B cell (primary cell): ENCODE results near the gene ALDH1B1. TPM values are rescaled to one million over a fixed set of nuclear protein-coding genes. Genes with fewer than 3 reads are reported as not detected.

ENCODE experiments used
- ATAC-seq: fragments of 200-7000 bp; cut with Tn5 transposase; one replicate; pipeline ENCODE4 v1.10.0; 2021; ENCODE audit warnings: low read depth, mild to moderate bottlenecking, moderate number of reproducible peaks, moderate library complexity
- CTCF ChIA-PET: fragments of 350-600 bp; sonication (Branson Sonifier 250); formaldehyde crosslinking; loops from one replicate; lab custom pipeline; 2021; ENCODE audit warnings: antibody characterized with exemption, inconsistent platforms; lab: Charles Lee
- POLR2A ChIA-PET: fragments of 350-600 bp; sonication (Branson Sonifier 250); formaldehyde crosslinking; loops from one replicate; lab custom pipeline; 2021; ENCODE audit warnings: antibody characterized with exemption; lab: Charles Lee
- DNase-seq: peaks from one replicate; pipeline ENCODE4 v3.0.0; 2013
- H2AFZ ChIP-seq: 2 replicates; pipeline ENCODE4 v1.6.1; 2012; ENCODE audit warnings: mild to moderate bottlenecking, low read depth, low read length; ENCODE audit not compliant: insufficient read depth, poor library complexity, severe bottlenecking
- H3K27ac ChIP-seq, 2 donors: 1 replicate in 1 of 2; 2 replicates in 1 of 2; pipeline ENCODE4 v1.5.1; 2012 to 2013; ENCODE audit warnings: low read length in 2 of 2, mild to moderate bottlenecking in 2 of 2, moderate library complexity in 1 of 2
- H3K27me3 ChIP-seq, 4 experiments: fragments of 200-600 bp in 1 of 4; sonication (generic) in 1 of 4; replicated peaks in 1 of 4; 1 replicate in 2 of 4; 2 replicates in 2 of 4; pipeline versions ENCODE4 v1.6.1 to v1.7.0; 2013 to 2016; ENCODE audit warnings: low read length in 3 of 4, mild to moderate bottlenecking in 2 of 4, mixed read lengths in 1 of 4, moderate library complexity in 1 of 4; ENCODE audit not compliant: insufficient read depth in 4 of 4, control insufficient read depth in 3 of 4; ENCODE audit errors: control extremely low read depth in 1 of 4
- H3K36me3 ChIP-seq, 2 experiments: replicated peaks in 1 of 2; 1 replicate in 1 of 2; 2 replicates in 1 of 2; pipeline versions ENCODE4 v1.6.1 to v1.7.1; 2013; ENCODE audit warnings: low read length in 1 of 2; ENCODE audit not compliant: insufficient read depth in 2 of 2, control insufficient read depth in 1 of 2; ENCODE audit errors: control extremely low read depth in 1 of 2, extremely low read depth in 1 of 2
- H3K4me1 ChIP-seq, 2 donors: fragments of 200-600 bp in 1 of 2; sonication (generic) in 1 of 2; 1 replicate in 1 of 2; 2 replicates in 1 of 2; pipeline versions ENCODE4 v1.5.1 to v1.6.1; 2013 to 2017; ENCODE audit warnings: low read length in 2 of 2; ENCODE audit not compliant: control insufficient read depth in 2 of 2, insufficient read depth in 2 of 2
- H3K4me2 ChIP-seq: replicated peaks from 2 replicates; pipeline ENCODE3; 2012; ENCODE audit warnings: mild to moderate bottlenecking, low read depth, low read length; ENCODE audit not compliant: poor library complexity, severe bottlenecking
- H3K4me3 ChIP-seq, 5 experiments: fragments of 200-600 bp in 1 of 5; sonication (generic) in 1 of 5; 1 replicate in 3 of 5; 2 replicates in 2 of 5; pipeline versions ENCODE4 v1.5.1 to v1.7.0; 2011 to 2016; ENCODE audit warnings: low read length in 4 of 5, mild to moderate bottlenecking in 4 of 5, low read depth in 2 of 5, control low read depth in 1 of 5, moderate library complexity in 1 of 5; ENCODE audit not compliant: insufficient read depth in 1 of 5; ENCODE audit errors: control extremely low read depth in 1 of 5, extremely low read depth in 1 of 5
- H3K79me2 ChIP-seq: fragments of 200-600 bp; sonication (generic); one replicate; pipeline ENCODE4 v1.6.0; 2016; ENCODE audit warnings: low read length; ENCODE audit not compliant: control insufficient read depth, insufficient read depth
- H3K9ac ChIP-seq: fragments of 200-600 bp; sonication (generic); 2 replicates; pipeline ENCODE4 v1.6.1; 2017; ENCODE audit warnings: mild to moderate bottlenecking, low read length, moderate library complexity
- H3K9me3 ChIP-seq, 3 donors: one replicate each; pipeline versions ENCODE4 v1.6.1 to v1.7.1; 2013; ENCODE audit warnings: low read length in 2 of 3; ENCODE audit not compliant: control insufficient read depth in 2 of 3, insufficient read depth in 1 of 3; ENCODE audit errors: control extremely low read depth in 1 of 3
- H4K20me1 ChIP-seq: 2 replicates; pipeline ENCODE4 v1.6.0; 2012; ENCODE audit warnings: mild to moderate bottlenecking, low read length; ENCODE audit not compliant: insufficient read depth, control insufficient read depth, poor library complexity, severe bottlenecking
- H3K27ac Mint-ChIP-seq: one replicate; pipeline ENCODE4 v1.8.0; 2021; ENCODE audit warnings: mixed read lengths
- H3K27me3 Mint-ChIP-seq: one replicate; pipeline ENCODE4 v1.8.0; 2021; ENCODE audit warnings: mixed read lengths
- H3K4me1 Mint-ChIP-seq: one replicate; pipeline ENCODE4 v1.8.0; 2021; ENCODE audit warnings: mixed read lengths
- H3K4me3 Mint-ChIP-seq: one replicate; pipeline ENCODE4 v1.8.0; 2021; ENCODE audit warnings: mixed read lengths
- H3K9me3 Mint-ChIP-seq: one replicate; pipeline ENCODE4 v1.8.0; 2022; ENCODE audit warnings: mixed read lengths; ENCODE audit not compliant: insufficient read depth
- CTCF ChIP-seq: fragments of 200-600 bp; IDR thresholded peaks from one replicate; pipeline ENCODE4 v1.8.0; 2022; ENCODE audit warnings: antibody characterized with exemption, mild to moderate bottlenecking
- EZH2 ChIP-seq: IDR thresholded peaks from 2 replicates; pipeline ENCODE4 v1.6.1; 2012; ENCODE audit warnings: borderline replicate concordance, low read depth, mild to moderate bottlenecking, moderate library complexity, low read length; ENCODE audit not compliant: insufficient read depth, poor library complexity, severe bottlenecking
- WGBS: methylation state at CpG from one replicate; pipeline ENCODE4 v1.1.5; 2013; ENCODE audit warnings: missing lambda C conversion rate; ENCODE audit not compliant: insufficient coverage; 5-methylcytosine and 5-hydroxymethylcytosine counted together
- intact Hi-C: fragments of 100-400 bp; cut with micrococcal nuclease; formaldehyde crosslinking; loops from one replicate; pipeline ENCODE4 v1.10.0; 2022
- polyA plus RNA-seq: library from polyadenylated mRNA; depleted of rRNA; stranded (reverse); fragments of >200 nt; gene quantifications from 2 replicates; pipeline ENCODE4 v1.2.3, GENCODE V29; 2012
- total RNA-seq, 2 donors: library from RNA; stranded (reverse); fragments of 120-200 nt in 1 of 2; gene quantifications; 1 replicate in 1 of 2; 2 replicates in 1 of 2; pipeline versions ENCODE4 v1.2.3 to v1.2.4, GENCODE V29; 2013 to 2022

The ALDH1B1 gene
- total and polyA plus RNA-seq, 2 donors (not counting 1 experiment from before 2014, with no cell fraction given): 0.81 to 4.8 TPM

- Histone ChIP-seq H4K20me1 (no peaks in the 10 kb centered on the region), H3K4me1 (no peaks in the 10 kb centered on the region), H3K9ac (no peak overlapping the region), H2AFZ (no peak overlapping the region), H3K9me3 (no peaks in the 10 kb centered on the region), H3K4me2 (no peak overlapping the region), H3K27ac (no peak overlapping the region), H3K79me2 (no peaks in the 10 kb centered on the region), H3K27me3 (no peaks in the 10 kb centered on the region), H3K36me3 (no peaks in the 10 kb centered on the region), H3K4me3 (no peak overlapping the region)
- POLR2A ChIA-PET: no interaction called here
- H3K9me3 Mint-ChIP-seq: no peaks in the 10 kb centered on the region
- 65% methylated on average over 9 of the region's 9 CpGs for WGBS
- intact Hi-C loops: no loop called here
- peaks cover 6% of the 10 kb centered on the region for H3K4me1 Mint-ChIP-seq
- H3K27ac Mint-ChIP-seq: no peak overlapping the region
- DNase-seq (no peak), ATAC-seq (no peak)
- H3K4me3 Mint-ChIP-seq: no peak overlapping the region
- CTCF ChIA-PET: no interaction called here
- TF ChIP-seq CTCF (no peak), EZH2 (no peak)
- peaks cover 3% of the 10 kb centered on the region for H3K27me3 Mint-ChIP-seq
These were observed 33.9 kb upstream of the ALDH1B1 start for GRCh38 chr9:38358390-38359296.

- Histone ChIP-seq H3K27me3 (no peaks in the 10 kb centered on the region), H2AFZ (no peak overlapping the region), H3K4me3 (no peak overlapping the region), H3K27ac (no peak overlapping the region), H3K79me2 (no peaks in the 10 kb centered on the region), H3K36me3 (no peaks in the 10 kb centered on the region), H3K4me1 (no peaks in the 10 kb centered on the region), H3K9ac (no peak overlapping the region), H4K20me1 (no peaks in the 10 kb centered on the region), H3K4me2 (no peak overlapping the region), H3K9me3 (no peaks in the 10 kb centered on the region)
- intact Hi-C loops: no loop called here
- POLR2A ChIA-PET: no interaction called here
- H3K4me1 Mint-ChIP-seq: peaks cover 6% of the 10 kb centered on the region
- no peak for TF ChIP-seq CTCF
- DNase-seq (no peak), ATAC-seq (no peak)
- H3K27me3 Mint-ChIP-seq: peaks cover 3% of the 10 kb centered on the region
- no peaks in the 10 kb centered on the region for H3K9me3 Mint-ChIP-seq
- no peak overlapping the region for H3K27ac Mint-ChIP-seq
- no peak overlapping the region for H3K4me3 Mint-ChIP-seq
- CTCF ChIA-PET: no interaction called here
- 76% methylated on average over 5 of the region's 6 CpGs for WGBS
These were observed 33.2 kb upstream of the ALDH1B1 start for GRCh38 chr9:38359297-38359653.
